ENCODE measurements around the gene RYR3.

The RYR3 gene

GRCh38 chr15:33393546-33393945 lies 82.8 kb downstream of the RYR3 start:
- no peak for DNase-seq

DNA sequence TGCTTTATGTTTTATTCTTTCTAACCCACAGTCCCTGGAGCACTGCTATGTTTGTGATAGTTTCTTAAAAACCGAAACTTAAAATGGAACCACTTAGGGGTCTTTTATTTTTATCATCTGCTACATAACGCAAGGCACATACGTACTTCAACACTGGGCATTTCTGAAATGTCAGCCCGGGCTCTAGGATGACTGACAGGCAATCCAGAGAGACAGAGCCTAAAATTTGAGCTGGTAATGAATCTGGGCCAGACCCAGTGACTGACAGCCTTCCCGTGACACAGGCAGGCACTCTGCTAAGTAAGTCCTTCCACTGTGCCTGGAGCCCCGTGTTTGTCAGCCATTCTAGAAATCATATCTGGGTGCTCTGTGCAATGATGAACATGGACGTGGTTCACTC lies 84.6 kb downstream of the RYR3 start:
- DNase-seq = no peak

DNA sequence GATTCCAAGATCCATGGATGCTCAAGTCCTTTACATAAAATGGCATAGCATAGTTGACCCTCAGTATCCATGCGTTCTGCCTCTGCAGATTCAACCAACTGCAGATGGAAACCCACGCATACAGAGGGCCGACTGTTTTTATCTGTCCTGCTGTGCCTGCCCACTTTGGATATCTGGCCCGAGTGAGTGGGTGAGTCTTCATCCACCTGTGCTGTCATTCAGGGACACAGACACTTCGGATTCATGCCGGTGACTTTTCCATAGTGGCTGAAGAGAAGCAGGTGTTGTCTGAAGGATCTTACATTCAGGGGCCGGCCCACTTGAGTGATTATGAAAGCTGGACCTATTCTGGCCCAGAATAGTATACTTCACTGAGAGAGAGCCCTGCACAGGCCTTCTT lies 85.1 kb downstream of the RYR3 start:
- no peak for DNase-seq

DNA sequence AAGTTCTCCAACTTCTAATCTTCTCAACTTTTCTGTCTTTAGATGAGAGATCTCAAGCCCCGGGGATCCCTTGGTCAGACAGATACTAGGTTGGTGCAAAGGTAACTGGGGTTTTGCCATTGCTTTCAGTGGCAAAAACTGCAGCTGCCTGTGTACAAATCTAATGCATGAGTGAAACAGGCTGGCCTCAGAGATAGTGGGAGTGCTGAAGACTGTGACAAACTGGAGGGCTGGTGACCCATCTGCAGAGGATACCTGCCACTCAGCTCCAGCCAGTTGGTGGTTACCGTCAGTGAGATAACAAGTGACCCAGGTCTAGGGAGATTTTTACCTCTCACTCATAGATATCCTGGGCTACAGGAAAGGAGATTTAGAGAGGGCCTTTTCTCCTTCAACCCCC lies 85.7 kb downstream of the RYR3 start:
- DNase-seq = no peak

- DNase-seq = no peak
Observed at GRCh38 chr15:33398555-33398954, 87.8 kb downstream of the RYR3 start.

GRCh38 chr15:33400941-33401340 lies 90.2 kb downstream of the RYR3 start:
- no peak for DNase-seq

- DNase-seq = no peak
Observed at GRCh38 chr15:33402600-33402999, 91.8 kb downstream of the RYR3 start.

GRCh38 chr15:33405096-33405495 lies 94.3 kb downstream of the RYR3 start:
- no peak for DNase-seq

DNA sequence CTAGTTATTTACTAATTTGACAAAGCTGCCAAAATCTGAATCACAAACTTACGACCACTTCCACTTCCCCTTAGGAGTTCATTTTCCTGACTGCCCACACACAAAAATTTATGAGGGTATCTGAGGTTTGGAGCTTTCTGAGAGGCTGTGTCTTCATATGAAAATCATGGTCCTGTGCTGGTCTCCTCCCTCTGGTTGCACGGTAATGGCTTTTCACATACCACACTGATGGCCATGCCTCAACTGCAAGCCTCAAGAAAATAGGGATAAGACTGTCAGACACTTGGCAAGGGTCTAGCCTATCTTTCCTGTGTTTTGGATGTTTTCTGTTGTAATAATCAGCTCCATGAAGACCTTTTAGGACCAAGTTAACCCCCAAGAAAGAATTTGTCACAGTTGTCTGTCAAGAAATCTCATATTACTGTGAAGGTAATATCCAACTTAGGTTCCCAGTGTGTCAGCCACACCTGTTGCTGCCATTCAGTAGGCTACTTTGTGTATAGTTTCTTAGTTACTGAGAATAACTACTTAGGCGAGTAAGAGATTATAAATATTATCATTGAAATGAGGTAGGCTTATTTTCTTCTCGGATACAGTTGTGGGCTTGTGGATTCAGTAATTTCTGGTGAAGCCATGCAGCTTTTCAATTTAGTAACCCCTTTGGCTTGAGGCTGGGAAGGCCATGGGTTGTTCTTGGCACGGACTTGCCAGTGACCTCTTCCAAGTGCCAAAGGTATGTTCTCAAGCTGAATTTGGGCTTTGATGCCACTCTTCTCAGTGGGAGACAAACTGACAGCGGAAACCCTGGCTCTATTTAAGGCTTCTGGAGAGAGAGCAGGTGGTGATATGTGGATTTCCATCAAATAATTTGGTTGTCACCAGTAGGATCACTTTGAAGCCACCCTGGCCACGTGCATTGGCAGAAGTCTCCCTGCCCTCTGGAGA lies 101.1 kb downstream of the RYR3 start:
- no peak for DNase-seq

DNA sequence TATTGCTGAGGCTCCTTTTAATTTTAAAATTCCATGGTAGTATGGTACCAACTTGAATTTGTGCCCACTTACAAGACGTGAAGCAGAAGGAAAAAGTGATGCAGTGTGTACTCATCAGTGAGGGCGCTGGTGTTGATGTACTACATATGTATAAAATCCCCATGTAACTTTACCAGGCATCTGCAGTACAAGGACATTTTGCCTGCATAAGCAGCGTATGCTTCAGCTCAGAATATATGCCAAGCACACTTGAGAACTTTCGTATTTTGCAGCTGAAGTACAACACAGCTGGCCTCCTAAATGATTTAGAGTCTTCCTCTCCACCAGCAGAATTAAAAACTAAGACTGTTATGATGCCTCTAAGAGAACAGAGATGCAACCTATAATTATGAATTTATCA lies 108.9 kb downstream of the RYR3 start:
- DNase-seq = no peak

- DNase-seq = no peak
Observed at GRCh38 chr15:33424025-33424424, 113.3 kb downstream of the RYR3 start.

DNA sequence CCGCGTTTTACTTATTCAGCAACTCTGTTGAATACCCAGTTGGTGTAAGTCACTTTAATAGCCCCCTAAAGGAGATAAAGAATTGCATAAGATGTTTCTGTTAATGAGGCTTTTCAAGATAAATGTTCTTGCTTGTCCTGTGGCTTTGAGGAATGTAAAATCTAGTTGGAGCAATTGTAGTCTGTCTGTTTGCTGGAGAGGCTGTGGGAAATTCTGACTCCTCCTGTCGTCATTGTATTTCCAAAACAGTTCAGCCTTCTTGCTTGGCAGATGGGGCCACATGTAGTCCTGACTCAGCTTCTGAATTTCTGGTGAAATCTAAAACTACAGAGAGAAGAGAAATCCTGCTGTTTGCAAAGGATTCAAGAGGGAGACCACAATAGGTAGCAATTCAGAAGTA lies 114.4 kb downstream of the RYR3 start:
- DNase-seq = no peak

DNA sequence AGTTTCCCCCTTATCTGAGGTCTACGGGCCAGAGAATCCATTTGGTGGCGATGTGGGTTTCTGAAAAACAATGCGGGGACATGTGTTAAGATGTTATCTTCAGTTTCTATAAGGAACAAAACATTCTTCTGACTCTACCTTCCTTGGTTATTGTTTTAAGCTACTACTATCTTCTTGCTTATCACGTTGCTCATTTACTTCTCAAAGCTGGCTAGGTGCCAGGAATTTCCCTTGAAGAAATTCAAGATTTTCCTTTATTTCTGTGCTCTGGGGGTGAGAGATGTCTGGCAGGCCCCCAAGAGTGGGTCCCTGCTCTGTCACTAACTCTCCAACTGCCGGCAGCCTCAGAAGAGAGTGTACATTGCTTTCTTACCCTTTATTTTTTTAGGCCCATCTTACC lies 119.8 kb downstream of the RYR3 start:
- DNase-seq = no peak

DNA sequence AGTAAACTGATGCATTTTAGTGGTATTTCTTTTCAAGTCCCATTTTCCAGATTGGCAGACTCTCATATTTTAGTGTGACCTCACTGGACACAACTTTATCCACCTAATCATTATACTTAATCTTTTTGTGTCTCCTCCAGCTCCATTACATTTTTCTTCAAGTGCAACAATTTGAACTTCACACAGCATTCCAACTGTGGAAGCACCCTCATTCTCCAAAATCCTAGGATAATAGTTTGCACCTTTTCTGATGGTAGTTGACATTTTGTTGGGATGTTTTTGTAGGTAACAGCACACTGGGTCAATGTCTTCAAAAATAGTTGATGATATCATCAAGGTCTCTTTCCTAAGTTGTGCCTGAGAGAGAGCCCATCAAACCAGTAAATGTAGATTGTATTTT lies 123.1 kb downstream of the RYR3 start:
- no peak for DNase-seq

DNA sequence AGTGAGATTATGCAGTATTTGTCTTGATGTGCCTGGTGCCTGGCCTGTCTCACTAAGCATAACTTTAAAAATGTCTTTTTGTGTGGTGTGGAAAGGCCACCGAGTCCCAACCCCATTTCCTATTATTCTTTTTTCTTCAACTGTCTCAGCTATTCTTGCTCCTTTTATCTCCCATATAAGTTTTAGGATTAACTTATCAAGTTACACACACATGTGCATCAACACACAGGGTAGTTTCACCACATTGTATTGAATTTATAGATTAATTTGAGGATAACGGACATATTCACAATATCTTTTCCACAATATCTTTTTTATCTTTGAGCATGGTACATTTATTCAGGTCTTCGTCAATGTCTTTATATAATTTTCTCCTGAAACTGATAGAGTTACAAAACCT lies 127.6 kb downstream of the RYR3 start:
- DNase-seq = no peak

DNA sequence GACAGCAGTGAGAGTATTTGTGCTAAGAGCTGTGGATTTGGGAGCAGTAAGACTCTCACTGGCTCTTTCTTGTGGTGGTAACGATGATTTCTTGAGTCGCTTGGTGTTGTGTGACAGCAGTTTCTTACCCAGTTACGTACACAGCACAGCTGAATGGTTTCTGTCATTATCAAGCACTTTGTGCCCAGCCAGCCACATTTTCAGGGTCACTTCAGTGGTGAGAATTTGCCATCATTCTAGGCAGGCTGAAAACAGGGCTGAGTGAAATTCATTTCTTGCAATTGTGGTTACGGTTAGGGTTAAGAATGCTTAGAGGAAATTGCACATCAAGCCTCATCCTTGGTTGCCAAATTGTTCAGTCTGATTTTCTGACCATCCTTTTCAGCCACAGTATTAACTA lies 130.1 kb downstream of the RYR3 start:
- peak; percentile 44 for DNase-seq

DNA sequence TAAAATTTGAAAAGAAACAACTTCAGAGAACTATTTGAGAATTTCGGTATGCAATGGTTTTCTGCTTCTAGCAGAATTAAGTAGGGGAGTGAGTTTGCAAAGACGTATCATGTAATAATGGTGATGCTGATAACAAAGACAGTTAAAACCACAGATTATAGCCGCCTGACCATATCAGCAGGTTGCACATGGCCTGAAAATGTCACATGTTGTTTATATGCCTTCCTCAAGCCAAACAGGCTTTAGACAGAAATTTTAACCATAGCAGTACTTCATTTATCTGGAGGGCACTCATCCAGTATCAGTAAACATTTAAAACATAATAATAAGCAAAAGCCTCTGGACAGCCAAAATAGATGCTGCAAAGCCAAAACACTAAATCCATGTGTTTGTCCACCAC lies 131.7 kb downstream of the RYR3 start:
- DNase-seq = no peak

DNA sequence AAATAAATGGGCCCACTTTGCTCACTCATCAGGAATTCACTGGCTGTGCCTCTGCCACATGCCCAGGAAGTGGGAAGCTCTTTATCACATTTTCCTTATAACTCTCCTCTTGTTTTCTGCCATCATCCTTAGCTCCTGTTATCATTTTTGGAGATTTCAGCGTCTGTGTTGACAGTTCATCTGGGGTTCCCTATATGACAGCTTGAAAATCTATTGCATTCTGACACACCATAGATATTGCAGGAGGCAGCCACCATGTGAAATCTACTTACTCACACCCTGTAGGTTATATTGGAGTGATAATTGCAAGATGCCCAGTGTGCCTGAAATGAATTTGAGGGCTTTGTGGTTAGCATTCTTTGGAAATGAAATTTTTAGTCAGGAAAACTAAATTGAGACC lies 132.9 kb downstream of the RYR3 start:
- DNase-seq = no peak

GRCh38 chr15:33445984-33446383 lies 135.2 kb downstream of the RYR3 start:
- peak; percentile 5 for DNase-seq

DNA sequence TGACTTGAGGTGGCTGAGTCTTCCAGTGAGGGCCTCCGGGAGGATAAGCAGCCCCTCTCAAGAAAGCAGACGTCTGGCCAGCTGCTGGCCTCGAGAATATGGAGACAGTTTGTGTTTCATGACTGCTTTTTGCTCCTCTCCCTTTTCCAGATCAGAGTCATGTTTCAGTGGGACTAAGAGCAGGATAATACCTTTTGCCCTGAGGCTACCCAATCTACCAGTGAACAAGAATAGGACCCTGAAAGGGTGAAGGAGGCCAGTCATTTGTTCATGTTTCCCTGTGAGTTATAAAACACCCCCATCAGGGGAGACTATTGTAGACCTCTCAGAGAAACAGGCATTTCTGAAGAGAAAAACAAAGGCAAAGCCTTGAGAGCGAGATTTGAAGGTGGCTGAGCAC lies 137.4 kb downstream of the RYR3 start:
- DNase-seq = no peak

DNA sequence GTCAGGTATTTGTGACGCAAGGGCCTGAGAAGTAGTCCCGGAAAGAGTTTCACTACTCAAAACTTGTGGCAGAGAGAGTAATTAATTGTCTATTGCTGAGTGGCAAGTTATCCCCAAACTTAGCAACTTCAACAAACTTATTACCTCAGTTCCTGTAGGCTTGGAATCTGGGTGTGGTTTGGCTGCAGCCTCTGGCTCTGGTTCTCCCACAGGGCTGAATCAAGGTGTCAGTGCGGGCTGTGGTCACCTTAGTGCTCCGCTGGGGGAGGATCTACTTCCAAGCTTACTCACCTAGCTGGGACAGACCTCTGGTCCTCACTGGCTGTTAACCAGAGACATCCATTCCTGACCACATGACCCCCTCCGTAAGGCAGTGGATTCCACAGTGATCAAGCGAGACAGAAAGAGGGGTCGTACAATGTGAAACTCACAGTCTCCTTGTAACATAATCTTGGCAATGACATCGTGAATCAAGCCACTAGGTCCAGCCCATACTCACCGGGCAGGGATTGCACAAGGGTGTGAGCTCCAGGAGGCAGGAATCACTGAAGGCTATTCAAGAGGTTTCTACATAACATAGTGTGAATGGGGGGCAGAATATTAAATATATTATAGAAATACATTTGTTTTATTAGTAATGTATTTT lies 138.3 kb downstream of the RYR3 start:
- no peak for DNase-seq

DNA sequence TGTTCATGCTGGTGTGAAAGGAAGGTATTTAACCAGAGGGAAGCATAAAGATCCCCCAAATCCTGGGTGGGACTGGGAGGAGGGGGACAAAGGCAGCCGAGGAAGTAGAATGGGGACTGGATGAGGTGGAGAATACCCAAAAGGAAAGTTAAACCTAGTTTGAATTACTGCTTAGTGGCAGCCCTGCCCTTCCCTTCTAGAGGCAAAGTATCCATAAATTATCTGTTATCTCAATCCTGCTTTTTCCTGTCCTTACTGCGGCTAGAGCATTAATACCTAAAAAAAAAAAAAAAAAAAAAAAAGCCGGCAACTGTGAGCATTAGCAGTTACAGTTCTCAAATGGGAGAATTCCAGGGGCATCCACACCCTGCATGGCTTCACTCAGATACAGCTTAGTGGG lies 139.0 kb downstream of the RYR3 start:
- DNase-seq = no peak

DNA sequence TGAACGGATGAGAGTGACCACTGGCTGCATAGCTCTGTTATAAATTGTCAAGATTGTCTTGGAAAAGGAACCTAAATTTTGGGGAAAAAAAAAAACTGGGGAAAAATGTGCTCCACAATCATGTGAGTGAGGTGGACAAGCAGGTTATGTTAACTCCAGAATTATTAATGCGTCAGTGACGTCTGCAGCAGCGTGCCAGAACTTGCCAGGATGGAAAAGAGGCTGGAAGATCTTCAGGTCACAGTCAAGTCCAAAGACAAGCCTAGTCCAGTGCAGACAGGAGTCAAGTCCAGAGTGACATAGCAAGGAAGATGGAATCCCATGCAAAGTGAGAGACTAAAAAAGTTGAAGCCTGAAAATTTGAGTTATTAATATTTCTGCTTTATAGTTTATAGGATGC lies 140.6 kb downstream of the RYR3 start:
- DNase-seq = no peak

GRCh38 chr15:33453761-33454160 lies 143.0 kb downstream of the RYR3 start:
- no peak for DNase-seq

DNA sequence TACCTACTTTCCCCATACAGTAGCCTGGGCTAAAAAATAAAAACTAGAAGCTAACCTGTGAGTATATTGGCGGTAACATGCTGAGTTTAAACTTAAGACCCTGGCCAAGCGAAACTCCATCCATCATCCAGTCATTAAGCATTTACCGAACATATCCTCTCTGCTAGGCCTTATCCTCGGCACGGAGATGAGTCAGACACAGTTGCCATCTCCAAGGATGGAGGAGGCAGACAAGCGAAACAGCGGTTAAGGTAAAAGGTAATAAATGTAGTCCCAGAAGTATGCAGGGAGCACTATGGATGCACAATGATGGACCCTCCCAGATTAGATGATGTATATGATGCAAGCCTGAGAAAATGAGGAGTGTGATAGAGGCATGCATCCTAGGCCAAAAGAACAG lies 143.6 kb downstream of the RYR3 start:
- DNase-seq = no peak
